Smooth muscle cell (in vitro differentiated cells): Measurements from ENCODE around the gene NCBP1. TPM values are rescaled to one million over a fixed set of nuclear protein-coding genes. Genes with fewer than 3 reads are reported as not detected.

ENCODE experiments used
- DNase-seq: peaks from one replicate; lab custom pipeline; 2025; ENCODE audit not compliant: unreplicated experiment; lab: John Stamatoyannopoulos, UW
- H2AFZ ChIP-seq: fragments of 200-600 bp; sonication (generic); 2 replicates; pipeline ENCODE4 v1.6.0; 2016; ENCODE audit warnings: antibody characterized with exemption, low read depth, mild to moderate bottlenecking
- H3F3A ChIP-seq: fragments of 200-600 bp; sonication (generic); 2 replicates; pipeline ENCODE4 v1.6.0; 2017; ENCODE audit warnings: antibody characterized with exemption, low read depth
- H3K27ac ChIP-seq: fragments of 200-600 bp; sonication (generic); 2 replicates; pipeline ENCODE4 v1.5.1; 2016; ENCODE audit warnings: low read depth, mild to moderate bottlenecking
- H3K27me3 ChIP-seq: fragments of 200-600 bp; sonication (generic); 2 replicates; pipeline ENCODE4 v1.6.1; 2016; ENCODE audit warnings: low read depth, mild to moderate bottlenecking
- H3K36me3 ChIP-seq: fragments of 200-600 bp; sonication (generic); 2 replicates; pipeline ENCODE4 v1.5.1; 2016; ENCODE audit warnings: low read depth
- H3K4me1 ChIP-seq: fragments of 200-600 bp; sonication (generic); 2 replicates; pipeline ENCODE4 v1.5.1; 2016; ENCODE audit warnings: low read depth
- H3K4me2 ChIP-seq: fragments of 200-600 bp; sonication (generic); 2 replicates; pipeline ENCODE4 v1.6.0; 2016; ENCODE audit warnings: mild to moderate bottlenecking
- H3K4me3 ChIP-seq: fragments of 200-600 bp; sonication (generic); 2 replicates; pipeline ENCODE4 v1.5.1; 2016; ENCODE audit warnings: mild to moderate bottlenecking
- H3K79me2 ChIP-seq: fragments of 200-600 bp; sonication (generic); 2 replicates; pipeline ENCODE4 v1.6.0; 2016; ENCODE audit warnings: low read depth, mild to moderate bottlenecking
- H3K9ac ChIP-seq: fragments of 200-600 bp; sonication (generic); 2 replicates; pipeline ENCODE4 v1.6.0; 2016; ENCODE audit warnings: low read depth
- H3K9me3 ChIP-seq: fragments of 200-600 bp; sonication (generic); replicated peaks from 2 replicates; pipeline ENCODE4 v1.5.1; 2016; ENCODE audit warnings: low read depth
- H4K20me1 ChIP-seq: fragments of 200-600 bp; sonication (generic); 2 replicates; pipeline ENCODE4 v1.6.0; 2016; ENCODE audit warnings: low read depth
- WGBS: methylation state at CpG from one replicate; pipeline ENCODE4 v1.1.7; 2016; ENCODE audit warnings: low lambda C conversion rate; 5-methylcytosine and 5-hydroxymethylcytosine counted together
- polyA plus RNA-seq: library from polyadenylated mRNA; unstranded; fragments of >200 nt; fragmentation: Nextera tagmentation; extraction: Ambion mirVana; gene quantifications from 2 replicates; pipeline ENCODE4 v1.2.1, GENCODE V29; 2016
- total RNA-seq: library from RNA; depleted of rRNA; stranded (reverse); fragments of >200 nt; gene quantifications from 2 replicates; pipeline ENCODE4 v1.2.3, GENCODE V29; 2014
- TF ChIP-seq, protein P1 (sequence below): fragments of 200-600 bp; sonication (generic); IDR thresholded peaks from 2 replicates; pipeline ENCODE4 v1.5.1; 2017; ENCODE audit warnings: borderline replicate concordance, mild to moderate bottlenecking, antibody characterized with exemption; ENCODE audit not compliant: insufficient read depth, poor library complexity, severe bottlenecking

The NCBP1 gene
- total and polyA plus RNA-seq, 2 experiments from 2014 or later, result 21.2 to 29.5 TPM

GRCh38 chr9:97592126-97592525 is 41.5 kb upstream of the NCBP1 start:
- Histone ChIP-seq H3F3A (no peaks in the 10 kb centered on the region), H2AFZ (no peak overlapping the region), H3K36me3 (no peaks in the 10 kb centered on the region), H3K4me3 (no peak overlapping the region), H4K20me1 (no peaks in the 10 kb centered on the region), H3K9ac (no peak overlapping the region), H3K4me2 (no peak overlapping the region), H3K9me3 (no peaks in the 10 kb centered on the region), H3K27me3 (no peaks in the 10 kb centered on the region), H3K27ac (no peak overlapping the region), H3K4me1 (no peaks in the 10 kb centered on the region), H3K79me2 (no peaks in the 10 kb centered on the region)
- TF ChIP-seq, protein P1, sequence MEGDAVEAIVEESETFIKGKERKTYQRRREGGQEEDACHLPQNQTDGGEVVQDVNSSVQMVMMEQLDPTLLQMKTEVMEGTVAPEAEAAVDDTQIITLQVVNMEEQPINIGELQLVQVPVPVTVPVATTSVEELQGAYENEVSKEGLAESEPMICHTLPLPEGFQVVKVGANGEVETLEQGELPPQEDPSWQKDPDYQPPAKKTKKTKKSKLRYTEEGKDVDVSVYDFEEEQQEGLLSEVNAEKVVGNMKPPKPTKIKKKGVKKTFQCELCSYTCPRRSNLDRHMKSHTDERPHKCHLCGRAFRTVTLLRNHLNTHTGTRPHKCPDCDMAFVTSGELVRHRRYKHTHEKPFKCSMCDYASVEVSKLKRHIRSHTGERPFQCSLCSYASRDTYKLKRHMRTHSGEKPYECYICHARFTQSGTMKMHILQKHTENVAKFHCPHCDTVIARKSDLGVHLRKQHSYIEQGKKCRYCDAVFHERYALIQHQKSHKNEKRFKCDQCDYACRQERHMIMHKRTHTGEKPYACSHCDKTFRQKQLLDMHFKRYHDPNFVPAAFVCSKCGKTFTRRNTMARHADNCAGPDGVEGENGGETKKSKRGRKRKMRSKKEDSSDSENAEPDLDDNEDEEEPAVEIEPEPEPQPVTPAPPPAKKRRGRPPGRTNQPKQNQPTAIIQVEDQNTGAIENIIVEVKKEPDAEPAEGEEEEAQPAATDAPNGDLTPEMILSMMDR, result no peak
- 97% methylated on average over 1 of the region's 1 CpG for WGBS
- DNase-seq, result no peak

DNA sequence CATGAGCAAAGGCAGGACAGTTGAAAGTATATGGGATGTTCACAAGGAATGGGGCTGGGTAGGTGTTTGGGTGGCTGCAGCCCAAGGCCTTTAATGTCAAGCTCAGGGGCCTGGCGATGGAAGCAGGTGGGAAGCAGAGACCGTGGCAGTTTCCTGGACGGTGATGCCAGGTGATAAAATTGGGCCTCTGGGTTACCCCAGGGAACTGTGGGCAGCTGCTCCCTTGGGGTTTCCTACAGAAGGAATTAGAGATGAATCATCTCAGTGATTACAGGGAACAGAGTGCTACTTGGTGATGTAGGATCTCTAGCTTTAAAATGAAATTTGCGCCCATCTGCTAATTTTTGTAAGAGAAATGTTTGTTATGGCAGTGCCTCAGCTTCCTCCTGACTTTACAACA is 39.7 kb upstream of the NCBP1 start:
- Histone ChIP-seq H3K79me2 (no peaks in the 10 kb centered on the region), H4K20me1 (no peaks in the 10 kb centered on the region), H3K27me3 (no peaks in the 10 kb centered on the region), H3K9ac (no peak overlapping the region), H3K4me1 (no peaks in the 10 kb centered on the region), H2AFZ (no peak overlapping the region), H3K36me3 (no peaks in the 10 kb centered on the region), H3K4me2 (no peak overlapping the region), H3K4me3 (no peak overlapping the region), H3F3A (no peaks in the 10 kb centered on the region), H3K27ac (no peak overlapping the region), H3K9me3 (no peaks in the 10 kb centered on the region)
- DNase-seq, result no peak
- TF ChIP-seq, protein P1, result no peak
- WGBS, result 94% methylated on average over 4 of the region's 4 CpGs

- Histone ChIP-seq H3K27ac (no peak overlapping the region), H4K20me1 (no peaks in the 10 kb centered on the region), H3K79me2 (no peaks in the 10 kb centered on the region), H3K4me1 (no peaks in the 10 kb centered on the region), H3K9ac (no peak overlapping the region), H3K4me2 (no peak overlapping the region), H3K27me3 (no peaks in the 10 kb centered on the region), H3K4me3 (no peak overlapping the region), H3F3A (peaks cover 4% of the 10 kb centered on the region), H3K36me3 (no peaks in the 10 kb centered on the region), H2AFZ (no peak overlapping the region), H3K9me3 (no peaks in the 10 kb centered on the region)
- no peak for DNase-seq
- WGBS, result 88% methylated on average over 11 of the region's 11 CpGs
- TF ChIP-seq, protein P1, result no peak
Observed at GRCh38 chr9:97594381-97594921, 39.2 kb upstream of the NCBP1 start.

- WGBS, result 93% methylated on average over 4 of the region's 4 CpGs
- H3K79me2 ChIP-seq, result no peaks in the 10 kb centered on the region
- no peak overlapping the region for H3K27ac ChIP-seq
- H3K4me2 ChIP-seq, result no peak overlapping the region
- H2AFZ ChIP-seq, result no peak overlapping the region
- no peak overlapping the region for H3K4me3 ChIP-seq
- H3K27me3 ChIP-seq, result no peaks in the 10 kb centered on the region
- no peaks in the 10 kb centered on the region for H3K36me3 ChIP-seq
- H3F3A ChIP-seq, result peaks cover 6% of the 10 kb centered on the region
- no peaks in the 10 kb centered on the region for H4K20me1 ChIP-seq
- no peaks in the 10 kb centered on the region for H3K4me1 ChIP-seq
- H3K9me3 ChIP-seq, result no peaks in the 10 kb centered on the region
- DNase-seq, result no peak
- H3K9ac ChIP-seq, result no peak overlapping the region
- TF ChIP-seq, protein P1, result no peak
Observed at GRCh38 chr9:97596906-97597305, 36.7 kb upstream of the NCBP1 start.
